Measurements from ENCODE around the gene NPAS2.

The NPAS2 gene

GRCh38 chr2:101030866-101031554 is 211.1 kb downstream of the NPAS2 start:
- Histone ChIP-seq H3K36me3 (ENCODE audit: control insufficient read depth, insufficient read depth, low read length) (peaks cover 30% of the 10 kb centered on the region), H3K27ac (ENCODE audit: low read depth, low read length) (no peak overlapping the region), H3K9ac (ENCODE audit: low read length) (no peak overlapping the region), H3K4me3 (ENCODE audit: low read depth, low read length) (no peak overlapping the region), H3K9me3 (ENCODE audit: control insufficient read depth, insufficient read depth, low read depth, low read length) (no peaks in the 10 kb centered on the region), H3K4me1 (ENCODE audit: control insufficient read depth, insufficient read depth, low read length) (peaks cover 13% of the 10 kb centered on the region), H3K27me3 (ENCODE audit: control insufficient read depth, insufficient read depth, low read length) (no peaks in the 10 kb centered on the region)

- Histone ChIP-seq H3K9ac (ENCODE audit: low read length) (no peak overlapping the region), H3K9me3 (ENCODE audit: control insufficient read depth, insufficient read depth, low read depth, low read length) (no peaks in the 10 kb centered on the region), H3K36me3 (ENCODE audit: control insufficient read depth, insufficient read depth, low read length) (peaks cover 30% of the 10 kb centered on the region), H3K4me1 (ENCODE audit: control insufficient read depth, insufficient read depth, low read length) (peaks cover under 1% of the 10 kb centered on the region; the same call in 1 of the 2 replicates), H3K27me3 (ENCODE audit: control insufficient read depth, insufficient read depth, low read length) (no peaks in the 10 kb centered on the region), H3K27ac (ENCODE audit: low read depth, low read length) (no peak overlapping the region), H3K4me3 (ENCODE audit: low read depth, low read length) (no peak overlapping the region)
These were observed 212.3 kb downstream of the NPAS2 start for GRCh38 chr2:101032084-101032776.

GRCh38 chr2:101036562-101036961 is 216.6 kb downstream of the NPAS2 start:
- no peaks in the 10 kb centered on the region for H3K27me3 ChIP-seq (ENCODE audit: control insufficient read depth, insufficient read depth, low read length)
- H3K9ac ChIP-seq (ENCODE audit: low read length) = no peak overlapping the region
- H3K4me1 ChIP-seq (ENCODE audit: control insufficient read depth, insufficient read depth, low read length) = no peaks in the 10 kb centered on the region
- H3K4me3 ChIP-seq (ENCODE audit: low read depth, low read length) = no peak overlapping the region
- H3K27ac ChIP-seq (ENCODE audit: low read depth, low read length) = no peak overlapping the region
- peaks cover 32% of the 10 kb centered on the region for H3K36me3 ChIP-seq (ENCODE audit: control insufficient read depth, insufficient read depth, low read length)
- H3K9me3 ChIP-seq (ENCODE audit: control insufficient read depth, insufficient read depth, low read depth, low read length) = no peaks in the 10 kb centered on the region

- no peaks in the 10 kb centered on the region for H3K9me3 ChIP-seq (ENCODE audit: control insufficient read depth, insufficient read depth, low read depth, low read length)
- H3K36me3 ChIP-seq (ENCODE audit: control insufficient read depth, insufficient read depth, low read length) = peaks cover 32% of the 10 kb centered on the region
- no peaks in the 10 kb centered on the region for H3K27me3 ChIP-seq (ENCODE audit: control insufficient read depth, insufficient read depth, low read length)
- H3K4me1 ChIP-seq (ENCODE audit: control insufficient read depth, insufficient read depth, low read length) = no peaks in the 10 kb centered on the region
- H3K27ac ChIP-seq (ENCODE audit: low read depth, low read length) = no peak overlapping the region
- no peak overlapping the region for H3K9ac ChIP-seq (ENCODE audit: low read length)
- H3K4me3 ChIP-seq (ENCODE audit: low read depth, low read length) = no peak overlapping the region
These were observed 217.3 kb downstream of the NPAS2 start for GRCh38 chr2:101037161-101037755.

- H3K36me3 ChIP-seq (ENCODE audit: control insufficient read depth, insufficient read depth, low read length) = peaks cover 29% of the 10 kb centered on the region
These were observed 218.7 kb downstream of the NPAS2 start for GRCh38 chr2:101038455-101039255.

GRCh38 chr2:101040072-101040471 is 220.1 kb downstream of the NPAS2 start:
- no peaks in the 10 kb centered on the region for H3K9me3 ChIP-seq (ENCODE audit: control insufficient read depth, insufficient read depth, low read depth, low read length)
- no peak overlapping the region for H3K9ac ChIP-seq (ENCODE audit: low read length)
- no peaks in the 10 kb centered on the region for H3K27me3 ChIP-seq (ENCODE audit: control insufficient read depth, insufficient read depth, low read length)
- H3K36me3 ChIP-seq (ENCODE audit: control insufficient read depth, insufficient read depth, low read length) = peaks cover 23% of the 10 kb centered on the region; the same call in 1 of the 2 replicates
- H3K4me3 ChIP-seq (ENCODE audit: low read depth, low read length) = no peak overlapping the region
- no peak overlapping the region for H3K27ac ChIP-seq (ENCODE audit: low read depth, low read length)
- no peaks in the 10 kb centered on the region for H3K4me1 ChIP-seq (ENCODE audit: control insufficient read depth, insufficient read depth, low read length)

More at GRCh38 chr2:101038455-101039255, 218.7 kb downstream of the NPAS2 start:
- Histone ChIP-seq H3K4me3 (ENCODE audit: low read depth, low read length) (no peak overlapping the region), H3K9me3 (ENCODE audit: control insufficient read depth, insufficient read depth, low read depth, low read length) (no peaks in the 10 kb centered on the region), H3K27ac (ENCODE audit: low read depth, low read length) (no peak overlapping the region), H3K9ac (ENCODE audit: low read length) (no peak overlapping the region), H3K27me3 (ENCODE audit: control insufficient read depth, insufficient read depth, low read length) (no peaks in the 10 kb centered on the region), H3K4me1 (ENCODE audit: control insufficient read depth, insufficient read depth, low read length) (no peaks in the 10 kb centered on the region)

GRCh38 chr2:101040761-101041160 is 220.8 kb downstream of the NPAS2 start:
- no peaks in the 10 kb centered on the region for H3K27me3 ChIP-seq (ENCODE audit: control insufficient read depth, insufficient read depth, low read length)
- no peak overlapping the region for H3K9ac ChIP-seq (ENCODE audit: low read length)
- H3K9me3 ChIP-seq (ENCODE audit: control insufficient read depth, insufficient read depth, low read depth, low read length) = no peaks in the 10 kb centered on the region
- H3K27ac ChIP-seq (ENCODE audit: low read depth, low read length) = no peak overlapping the region
- no peak overlapping the region for H3K4me3 ChIP-seq (ENCODE audit: low read depth, low read length)
- H3K36me3 ChIP-seq (ENCODE audit: control insufficient read depth, insufficient read depth, low read length) = peaks cover 16% of the 10 kb centered on the region; the same call in 1 of the 2 replicates
- H3K4me1 ChIP-seq (ENCODE audit: control insufficient read depth, insufficient read depth, low read length) = no peaks in the 10 kb centered on the region

- Histone ChIP-seq H3K4me3 (ENCODE audit: low read depth, low read length) (no peak overlapping the region), H3K27me3 (ENCODE audit: control insufficient read depth, insufficient read depth, low read length) (no peaks in the 10 kb centered on the region)
These were observed 221.5 kb downstream of the NPAS2 start for GRCh38 chr2:101041413-101041812.

GRCh38 chr2:101045330-101045729 is 225.4 kb downstream of the NPAS2 start:
- Histone ChIP-seq H3K9me3 (ENCODE audit: control insufficient read depth, insufficient read depth, low read depth, low read length) (no peaks in the 10 kb centered on the region), H3K9ac (ENCODE audit: low read length) (no peak overlapping the region), H3K27ac (ENCODE audit: low read depth, low read length) (no peak overlapping the region), H3K27me3 (ENCODE audit: control insufficient read depth, insufficient read depth, low read length) (no peaks in the 10 kb centered on the region), H3K4me3 (ENCODE audit: low read depth, low read length) (no peak overlapping the region), H3K36me3 (ENCODE audit: control insufficient read depth, insufficient read depth, low read length) (peaks cover 9% of the 10 kb centered on the region), H3K4me1 (ENCODE audit: control insufficient read depth, insufficient read depth, low read length) (peaks cover 6% of the 10 kb centered on the region; the same call in 1 of the 2 replicates)

More at GRCh38 chr2:101041413-101041812, 221.5 kb downstream of the NPAS2 start:
- Histone ChIP-seq H3K9ac (ENCODE audit: low read length) (no peak overlapping the region), H3K27ac (ENCODE audit: low read depth, low read length) (no peak overlapping the region), H3K36me3 (ENCODE audit: control insufficient read depth, insufficient read depth, low read length) (peaks cover 17% of the 10 kb centered on the region; the same call in 1 of the 2 replicates), H3K4me1 (ENCODE audit: control insufficient read depth, insufficient read depth, low read length) (no peaks in the 10 kb centered on the region), H3K9me3 (ENCODE audit: control insufficient read depth, insufficient read depth, low read depth, low read length) (no peaks in the 10 kb centered on the region)

Data from HUES6 (cell line).